SU-DHL-6 (cell line): Measurements from ENCODE around the gene XKR8.
"Not testable (repeated sequence)": the region's sequence is repeated elsewhere in the genome, so short reads cannot be mapped to it uniquely, and the experiment has no call there.

ENCODE experiments used
- H2AFZ ChIP-seq: fragments of 200-600 bp; sonication (generic); 2 replicates; pipeline ENCODE4 v1.6.1; 2014; ENCODE audit warnings: low read depth, mild to moderate bottlenecking, moderate library complexity, mixed read lengths, antibody characterized with exemption, low read length; ENCODE audit not compliant: severe bottlenecking
- H3F3A ChIP-seq: fragments of 200-600 bp; shearing (Covaris generic); 2 replicates; pipeline ENCODE4 v1.6.0; 2016; ENCODE audit warnings: antibody characterized with exemption, mild to moderate bottlenecking; ENCODE audit not compliant: insufficient read depth
- H3K27ac ChIP-seq: fragments of 200-600 bp; sonication (generic); 2 replicates; pipeline ENCODE4 v1.5.1; 2016; ENCODE audit warnings: low read depth, mild to moderate bottlenecking, low read length, moderate library complexity, mixed read lengths
- H3K27me3 ChIP-seq: fragments of 200-600 bp; sonication (generic), shearing (Covaris generic); 2 replicates; pipeline ENCODE4 v1.6.0; 2014; ENCODE audit warnings: mild to moderate bottlenecking, low read length
- H3K36me3 ChIP-seq: fragments of 200-600 bp; sonication (generic); 2 replicates; pipeline ENCODE4 v1.6.1; 2014; ENCODE audit warnings: mild to moderate bottlenecking, low read length, mixed read lengths
- H3K4me2 ChIP-seq: fragments of 300-600, 200-600 bp; shearing (Covaris generic), sonication (generic); 2 replicates; pipeline ENCODE4 v1.6.0; 2014; ENCODE audit warnings: low read length, low read depth, mild to moderate bottlenecking; ENCODE audit not compliant: poor library complexity, severe bottlenecking
- H3K4me3 ChIP-seq: fragments of 200-600 bp; sonication (generic); 2 replicates; pipeline ENCODE4 v1.5.1; 2014; ENCODE audit warnings: antibody characterized with exemption, low read length, mild to moderate bottlenecking, mixed read lengths; ENCODE audit not compliant: insufficient read depth, poor library complexity, severe bottlenecking
- H3K79me2 ChIP-seq: fragments of 200-600 bp; sonication (generic); 2 replicates; pipeline ENCODE4 v1.6.1; 2014; ENCODE audit warnings: mild to moderate bottlenecking, low read length, moderate library complexity; ENCODE audit not compliant: insufficient read depth
- H3K9ac ChIP-seq: fragments of 200-600 bp; sonication (generic); 2 replicates; pipeline ENCODE4 v1.7.0; 2014; ENCODE audit warnings: mild to moderate bottlenecking, low read length
- H3K9me2 ChIP-seq: fragments of 200-600 bp; sonication (generic); replicated peaks from 2 replicates; pipeline ENCODE4 v1.6.1; 2014; ENCODE audit warnings: low read length; ENCODE audit not compliant: insufficient read depth
- H3K9me3 ChIP-seq: fragments of 200-600 bp; sonication (generic); 2 replicates; pipeline ENCODE4 v1.6.1; 2014; ENCODE audit warnings: low read length, mixed read lengths; ENCODE audit not compliant: insufficient read depth
- H4K20me1 ChIP-seq: fragments of 200-600 bp; sonication (generic); 2 replicates; pipeline ENCODE4 v1.6.1; 2014; ENCODE audit warnings: low read depth, mild to moderate bottlenecking, antibody characterized with exemption, low read length, moderate library complexity, mixed read lengths
- EZH2phosphoT487 ChIP-seq: fragments of 200-600 bp; sonication (generic), shearing (Covaris generic); conservative IDR thresholded peaks from 2 replicates; pipeline ENCODE4 v1.6.1; 2018; ENCODE audit warnings: mild to moderate bottlenecking, antibody characterized with exemption, low read length, moderate library complexity, mixed read lengths
- TF ChIP-seq, protein P1 (sequence below): fragments of 200-600 bp; sonication (generic); IDR thresholded peaks from one replicate; pipeline ENCODE4 v1.5.1; 2017; ENCODE audit warnings: antibody characterized with exemption, mild to moderate bottlenecking, low read length, moderate library complexity; ENCODE audit not compliant: insufficient read depth, poor library complexity, severe bottlenecking

XKR8 gene

DNA sequence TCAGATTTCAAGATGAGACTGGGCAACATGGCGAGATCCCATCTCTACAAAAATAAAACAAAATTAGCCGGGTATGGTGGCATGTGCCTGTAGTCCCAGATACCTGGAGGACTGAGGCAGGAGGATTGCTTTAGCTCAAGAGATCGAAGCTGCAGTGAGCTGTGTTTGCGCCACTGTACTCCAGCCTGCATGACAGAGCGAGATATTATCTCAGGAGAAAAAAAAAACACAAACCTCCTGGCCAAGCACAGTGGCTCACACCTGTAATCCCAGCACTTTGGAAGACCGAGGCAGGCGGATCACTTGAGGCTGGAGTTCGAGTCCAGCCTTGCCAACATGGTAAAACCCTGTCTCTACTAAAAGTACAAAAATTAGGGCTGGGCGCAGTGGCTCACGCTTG is 42.8 kb downstream of the XKR8 start:
- Histone ChIP-seq H3K9me3 (no peaks in the 10 kb centered on the region), H3K4me2 (no peak overlapping the region), H3K9me2 (no peaks in the 10 kb centered on the region), H2AFZ (no peak overlapping the region), H3K9ac (no peak overlapping the region), H3K36me3 (peaks cover 39% of the 10 kb centered on the region), H3F3A (no peaks in the 10 kb centered on the region), H3K27me3 (no peaks in the 10 kb centered on the region), H4K20me1 (no peaks in the 10 kb centered on the region), H3K4me3 (no peak overlapping the region), H3K27ac (no peak overlapping the region), H3K79me2 (no peaks in the 10 kb centered on the region)
- no peak for TF ChIP-seq EZH2phosphoT487
- TF ChIP-seq, protein P1, sequence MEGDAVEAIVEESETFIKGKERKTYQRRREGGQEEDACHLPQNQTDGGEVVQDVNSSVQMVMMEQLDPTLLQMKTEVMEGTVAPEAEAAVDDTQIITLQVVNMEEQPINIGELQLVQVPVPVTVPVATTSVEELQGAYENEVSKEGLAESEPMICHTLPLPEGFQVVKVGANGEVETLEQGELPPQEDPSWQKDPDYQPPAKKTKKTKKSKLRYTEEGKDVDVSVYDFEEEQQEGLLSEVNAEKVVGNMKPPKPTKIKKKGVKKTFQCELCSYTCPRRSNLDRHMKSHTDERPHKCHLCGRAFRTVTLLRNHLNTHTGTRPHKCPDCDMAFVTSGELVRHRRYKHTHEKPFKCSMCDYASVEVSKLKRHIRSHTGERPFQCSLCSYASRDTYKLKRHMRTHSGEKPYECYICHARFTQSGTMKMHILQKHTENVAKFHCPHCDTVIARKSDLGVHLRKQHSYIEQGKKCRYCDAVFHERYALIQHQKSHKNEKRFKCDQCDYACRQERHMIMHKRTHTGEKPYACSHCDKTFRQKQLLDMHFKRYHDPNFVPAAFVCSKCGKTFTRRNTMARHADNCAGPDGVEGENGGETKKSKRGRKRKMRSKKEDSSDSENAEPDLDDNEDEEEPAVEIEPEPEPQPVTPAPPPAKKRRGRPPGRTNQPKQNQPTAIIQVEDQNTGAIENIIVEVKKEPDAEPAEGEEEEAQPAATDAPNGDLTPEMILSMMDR: no peak

GRCh38 chr1:28003117-28003516 is 43.3 kb downstream of the XKR8 start:
- not testable (repeated sequence) for H2AFZ ChIP-seq, H3K9me2 ChIP-seq, H3K27ac ChIP-seq, H4K20me1 ChIP-seq, H3K79me2 ChIP-seq, H3K9me3 ChIP-seq, H3K9ac ChIP-seq, H3K4me2 ChIP-seq, H3F3A ChIP-seq, H3K27me3 ChIP-seq, H3K4me3 ChIP-seq
- H3K36me3 ChIP-seq: peaks cover 39% of the 10 kb centered on the region

- Histone ChIP-seq H3K27ac (no peak overlapping the region), H3K4me3 (no peak overlapping the region), H3K4me2 (no peak overlapping the region), H3K36me3 (peaks cover 45% of the 10 kb centered on the region; the same call in 1 of the 2 replicates), H4K20me1 (0 out of 2 replicates have a peak, but pooled peaks cover 5% of the 10 kb centered on the region), H3K9ac (no peak overlapping the region), H3K9me2 (no peaks in the 10 kb centered on the region), H3K27me3 (no peaks in the 10 kb centered on the region), H2AFZ (no peak overlapping the region), H3K9me3 (no peaks in the 10 kb centered on the region), H3F3A (peaks cover 3% of the 10 kb centered on the region; the same call in 1 of the 2 replicates), H3K79me2 (no peaks in the 10 kb centered on the region)
- no peak for TF ChIP-seq EZH2phosphoT487
- TF ChIP-seq, protein P1: no peak
Measured at GRCh38 chr1:28010969-28011368, 51.2 kb downstream of the XKR8 start.
